HG03558 (cell line): ENCODE measurements around the gene ALG14.

Source experiments
- ATAC-seq: cut with Tn5 transposase; IDR thresholded peaks from one replicate; pipeline ENCODE4 v1.9.1; 2021; ENCODE audit warnings: moderate number of reproducible peaks; ENCODE audit not compliant: unreplicated experiment; ENCODE audit errors: extremely low read depth

ALG14 gene

DNA sequence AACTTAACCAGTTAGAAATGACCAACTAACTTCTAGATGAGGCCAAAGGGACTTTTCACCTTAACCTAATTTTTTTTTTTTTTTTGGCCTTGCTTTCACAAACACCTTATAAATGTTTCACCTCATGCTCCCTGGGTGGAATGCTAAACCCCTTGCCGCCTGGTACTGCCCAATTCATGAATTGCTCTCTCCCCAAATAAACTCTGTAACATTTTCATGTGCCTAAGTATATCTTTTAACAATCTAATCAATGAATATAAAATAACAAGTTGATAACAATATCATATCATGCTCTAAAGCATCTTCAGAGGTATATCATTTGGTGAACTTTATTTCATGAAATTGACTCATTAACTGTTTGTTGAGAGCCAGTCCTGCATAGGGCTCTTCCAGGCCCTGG lies 134.9 kb downstream of the ALG14 start:
- no peak for ATAC-seq

DNA sequence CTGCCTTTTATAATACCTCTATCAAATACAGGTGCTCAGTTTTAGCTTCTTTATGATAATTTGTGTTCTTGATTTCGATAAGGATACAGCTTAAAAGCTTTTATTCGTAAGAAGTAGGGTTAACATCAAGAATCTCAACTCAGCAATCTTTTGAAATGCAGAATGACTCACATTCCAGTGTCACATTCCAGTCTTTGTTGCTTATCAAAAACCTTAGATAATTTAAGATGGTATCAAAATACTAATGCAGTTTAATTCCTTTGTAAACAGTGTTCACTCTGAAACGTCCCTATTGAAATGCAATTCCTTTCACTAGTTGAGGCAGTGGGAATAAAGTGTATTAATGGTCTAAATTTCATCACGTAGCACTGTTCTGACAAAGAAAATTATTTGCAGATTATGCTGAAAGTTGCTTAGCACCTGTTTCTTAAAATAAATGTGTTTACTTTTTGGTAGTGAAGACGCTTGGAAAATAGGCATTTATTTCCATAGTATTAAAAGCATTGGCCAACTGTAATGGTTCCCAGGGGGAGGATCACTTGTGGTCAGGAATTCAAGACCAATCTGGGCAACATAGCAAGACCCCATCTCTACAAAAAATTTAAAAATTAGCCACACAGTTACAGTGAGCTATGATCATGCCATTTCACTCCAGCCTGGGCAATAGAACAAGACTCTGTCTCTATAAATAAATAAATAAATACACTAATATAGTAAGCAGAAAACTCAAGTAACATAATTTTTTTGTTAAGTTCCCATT lies 135.7 kb downstream of the ALG14 start:
- no peak for ATAC-seq

DNA sequence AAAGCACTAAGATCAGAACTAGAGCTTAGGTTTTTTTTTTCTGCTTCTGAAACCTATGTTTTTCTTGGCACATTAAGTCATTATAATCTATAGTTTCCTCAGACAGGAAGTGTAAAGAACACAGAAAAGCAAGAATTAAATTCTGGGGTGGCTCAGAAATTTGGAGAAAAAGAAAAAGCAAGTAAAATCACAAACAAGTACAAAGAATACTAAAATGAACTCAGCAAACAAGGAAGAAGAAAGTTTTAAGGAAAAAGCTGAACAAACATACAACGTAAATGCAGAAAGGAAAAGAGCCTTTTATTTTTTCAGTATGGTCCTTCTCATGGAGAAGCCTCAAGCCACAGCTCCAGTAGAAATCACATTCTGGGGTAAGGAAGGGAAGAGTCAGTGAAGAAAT lies 137.3 kb downstream of the ALG14 start:
- no peak for ATAC-seq

DNA sequence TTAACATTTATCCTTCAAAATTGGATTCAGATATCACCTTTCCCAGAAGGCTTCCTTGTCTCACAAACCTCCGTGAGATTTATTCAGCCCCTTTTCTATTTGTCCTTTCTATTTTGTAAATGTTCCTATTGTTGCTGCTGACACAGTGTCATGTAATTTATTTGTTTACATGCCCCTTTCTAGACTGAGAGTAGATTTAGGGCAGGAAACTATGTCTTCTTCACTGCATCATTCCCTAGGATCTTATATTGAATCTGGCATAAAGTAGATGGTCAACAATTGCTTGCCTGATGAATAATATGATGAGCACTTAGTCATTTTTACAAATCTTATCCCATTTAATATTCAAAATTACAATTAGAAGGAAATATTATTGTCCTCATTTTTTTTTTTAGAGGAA lies 137.7 kb downstream of the ALG14 start:
- no peak for ATAC-seq

DNA sequence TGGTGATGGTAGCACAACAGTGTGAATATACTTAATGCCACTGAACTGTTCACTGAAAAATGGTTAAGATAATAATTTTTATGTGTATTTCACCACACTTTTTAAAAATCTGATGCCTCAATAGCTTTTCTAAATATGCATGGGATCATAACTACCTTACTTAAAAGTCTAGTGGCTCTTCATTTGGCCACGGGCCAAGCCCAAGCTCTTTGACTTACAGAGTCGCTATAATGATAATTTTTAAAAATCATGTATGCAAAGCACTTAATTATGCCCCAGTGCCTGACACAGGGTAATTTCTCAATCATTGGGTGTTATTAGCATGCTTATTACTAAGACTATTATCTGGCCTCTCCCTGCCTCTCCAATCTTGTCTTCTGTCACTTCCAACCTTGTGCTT lies 138.2 kb downstream of the ALG14 start:
- ATAC-seq: no peak

GRCh38 chr1:94931254-94931841 lies 141.4 kb downstream of the ALG14 start:
- ATAC-seq: no peak

GRCh38 chr1:94929351-94930217 lies 143.2 kb downstream of the ALG14 start:
- ATAC-seq: no peak

DNA sequence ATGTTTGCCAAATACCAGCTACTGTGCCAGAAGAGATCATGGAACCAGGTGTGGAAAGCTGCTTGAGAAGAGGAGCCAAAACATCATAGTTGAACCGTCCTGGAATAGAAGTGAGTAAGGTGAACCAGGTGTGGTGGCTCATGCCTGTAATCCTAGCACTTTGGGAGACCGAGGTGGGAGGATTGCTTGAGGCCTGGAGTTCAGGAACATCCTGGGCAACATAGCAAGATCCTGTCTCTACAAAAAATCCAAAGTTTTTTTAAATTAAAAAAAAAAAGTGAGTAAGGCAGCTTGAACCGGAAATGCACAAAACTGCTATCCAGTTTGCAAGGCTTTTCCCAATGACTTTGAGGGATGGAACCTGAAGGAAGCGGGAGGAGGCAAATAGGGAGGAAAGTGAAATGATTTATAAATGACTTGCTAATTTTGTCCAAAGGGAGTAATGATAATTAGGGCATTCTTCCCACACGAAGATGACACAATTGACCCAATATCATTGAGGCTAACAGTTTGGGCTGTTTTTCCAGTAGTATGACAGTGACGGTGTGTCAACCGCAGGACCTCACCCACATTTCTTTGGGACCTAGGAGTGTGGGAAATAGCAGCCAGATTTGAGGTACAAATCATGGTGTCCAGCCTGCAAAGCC lies 144.3 kb downstream of the ALG14 start:
- no peak for ATAC-seq

- no peak for ATAC-seq
Observed at GRCh38 chr1:94927405-94928175, 145.2 kb downstream of the ALG14 start.

DNA sequence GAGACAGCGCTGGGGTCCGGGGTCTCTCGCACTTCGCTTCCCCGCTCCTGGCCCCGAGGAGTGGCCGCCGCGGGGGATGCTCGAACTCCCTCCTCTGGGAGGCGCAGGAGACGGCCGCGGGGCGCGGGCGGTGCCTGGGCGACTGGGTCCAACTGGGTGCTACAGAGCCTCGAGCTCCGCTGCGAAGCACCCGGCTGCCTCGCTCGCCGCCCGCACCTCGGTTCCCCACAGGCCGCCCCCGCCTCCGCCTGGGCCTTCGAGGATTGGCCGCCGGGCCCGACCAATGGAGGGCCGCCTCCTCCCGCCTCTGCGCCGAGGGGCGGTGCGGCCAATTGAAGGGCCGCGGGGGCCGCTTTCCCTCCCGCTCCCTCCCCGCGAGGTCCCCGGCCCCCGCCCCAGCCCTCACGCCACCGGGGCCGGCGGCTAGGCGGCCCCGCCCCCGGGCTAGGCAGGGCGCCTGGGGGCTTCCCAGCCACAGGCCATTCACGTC lies 145.8 kb downstream of the ALG14 start, which contains the start of gene CNN3:
Gene CNN3, minus strand, starts transcription at position 196 of the 490 bp plus-strand sequence. CDS start 216 bp downstream, outside the sequence.
- peak; percentile 71 for ATAC-seq

- no peak for ATAC-seq
Observed at GRCh38 chr1:94926126-94926914, 146.4 kb downstream of the ALG14 start.

GRCh38 chr1:94925561-94926125 lies 147.1 kb downstream of the ALG14 start:
- no peak for ATAC-seq

- no peak for ATAC-seq
Observed at GRCh38 chr1:94925004-94925403, 147.7 kb downstream of the ALG14 start.
